K562 (cell line): ENCODE data around the gene CYB5R3. TPM values are rescaled to one million over a fixed set of nuclear protein-coding genes. Genes with fewer than 3 reads are reported as not detected.

Experiments
- DIDO1 ChIP-seq: fragments of 450-650 bp; IDR thresholded peaks from 2 replicates; pipeline ENCODE4 v1.6.1; 2016; ENCODE audit warnings: low read depth, missing biosample characterization, missing genetic modification characterization
- ERF ChIP-seq: fragments of 450-650 bp; formaldehyde crosslinking; IDR thresholded peaks from 2 replicates; pipeline ENCODE4 v1.4.0; 2020; ENCODE audit warnings: mild to moderate bottlenecking, mixed read lengths
- FOXA3 ChIP-seq, 2 experiments: fragments of 450-650 bp in 1 of 2; sonication (generic) in 1 of 2; formaldehyde crosslinking; IDR thresholded peaks in 1 of 2; conservative IDR thresholded peaks in 1 of 2; 2 replicates each; pipeline versions ENCODE4 v1.4.0 to v1.8.0; 2020 to 2022; ENCODE audit warnings: mild to moderate bottlenecking in 2 of 2, missing genetic modification reagents in 1 of 2
- GATAD2B ChIP-seq: fragments of 450-650 bp; IDR thresholded peaks from 2 replicates; pipeline ENCODE4 v1.6.1; 2017; ENCODE audit warnings: mild to moderate bottlenecking, borderline replicate concordance
- POLR3A ChIP-seq: IDR thresholded peaks from 2 replicates; pipeline ENCODE4 v1.6.1; 2011; ENCODE audit warnings: borderline replicate concordance, mild to moderate bottlenecking, moderate library complexity; ENCODE audit not compliant: insufficient read length, insufficient read depth; ENCODE audit errors: extremely low read depth
- SREBF2 ChIP-seq: sonication (generic); formaldehyde crosslinking; IDR thresholded peaks from 2 replicates; pipeline ENCODE4 v1.4.0; 2020; ENCODE audit warnings: mild to moderate bottlenecking, missing genetic modification reagents
- TAF9B ChIP-seq: fragments of 450-650 bp; IDR thresholded peaks from 2 replicates; pipeline ENCODE4 v1.6.1; 2018; ENCODE audit warnings: mild to moderate bottlenecking; ENCODE audit not compliant: partially characterized antibody
- TGIF2 ChIP-seq: sonication (generic); formaldehyde crosslinking; IDR thresholded peaks from 2 replicates; pipeline ENCODE4 v1.8.1; 2022; ENCODE audit warnings: mild to moderate bottlenecking, missing genetic modification reagents, moderate library complexity
- ZNF717 ChIP-seq: fragments of 250-450 bp; sonication (Bioruptor Pico); IDR thresholded peaks from 2 replicates; pipeline ENCODE4 v1.5.0; 2021
- ZSCAN29 ChIP-seq: fragments of 450-650 bp; IDR thresholded peaks from 2 replicates; pipeline ENCODE4 v1.6.1; 2017
- polyA plus RNA-seq, 8 experiments: library from polyadenylated mRNA; depleted of rRNA in 4 of 8; stranded (reverse) in 5 of 8; unstranded in 3 of 8; fragments of >200 nt; fragmentation: Nextera tagmentation in 2 of 8; fragmentation: Illumina TruSeq in 1 of 8; extraction: Ambion mirVana in 2 of 8; extraction: Trizol in 1 of 8; gene quantifications; 2 replicates each; pipeline versions ENCODE4 v1.2.1 to v1.2.3, GENCODE V29; 2011 to 2014; ENCODE audit warnings: inconsistent platforms in 1 of 8, missing spikeins in 1 of 8
- total RNA-seq, 7 experiments: library from RNA; depleted of rRNA in 6 of 7; stranded (reverse); fragments of >200 nt in 6 of 7; fragmentation: Illumina TruSeq in 2 of 7; extraction: Trizol in 2 of 7; gene quantifications; 2 replicates each; pipeline versions ENCODE4 v1.2.1 to v1.2.3, GENCODE V29; 2011 to 2021; ENCODE audit warnings: low replicate concordance in 1 of 7
- TF ChIP-seq, protein P1 (sequence below): IDR thresholded peaks from 2 replicates; pipeline ENCODE4 v1.6.1; 2014; ENCODE audit warnings: antibody characterized with exemption
- TF ChIP-seq, protein P2 (sequence below): fragments of 200-400 bp; formaldehyde crosslinking; IDR thresholded peaks from 2 replicates; pipeline ENCODE4 v1.6.1; 2017; ENCODE audit warnings: mild to moderate bottlenecking, low read depth, low read length, moderate library complexity
- TF ChIP-seq, protein P3 (sequence below), 2 experiments: fragments of 450-650 bp in 1 of 2; sonication (generic) in 1 of 2; formaldehyde crosslinking in 1 of 2; IDR thresholded peaks; 2 replicates each; pipeline versions ENCODE4 v1.7.1 to v1.9.0; 2016 to 2022; ENCODE audit warnings: inconsistent platforms in 1 of 2, mild to moderate bottlenecking in 1 of 2, missing genetic modification reagents in 1 of 2

CYB5R3 gene
- total and polyA plus RNA-seq, 9 of the 15 experiments (the other 6 are each of a cell fraction or from before 2014, with no cell fraction given) = 1.4 to 66.8 (median 23.4) TPM

DNA sequence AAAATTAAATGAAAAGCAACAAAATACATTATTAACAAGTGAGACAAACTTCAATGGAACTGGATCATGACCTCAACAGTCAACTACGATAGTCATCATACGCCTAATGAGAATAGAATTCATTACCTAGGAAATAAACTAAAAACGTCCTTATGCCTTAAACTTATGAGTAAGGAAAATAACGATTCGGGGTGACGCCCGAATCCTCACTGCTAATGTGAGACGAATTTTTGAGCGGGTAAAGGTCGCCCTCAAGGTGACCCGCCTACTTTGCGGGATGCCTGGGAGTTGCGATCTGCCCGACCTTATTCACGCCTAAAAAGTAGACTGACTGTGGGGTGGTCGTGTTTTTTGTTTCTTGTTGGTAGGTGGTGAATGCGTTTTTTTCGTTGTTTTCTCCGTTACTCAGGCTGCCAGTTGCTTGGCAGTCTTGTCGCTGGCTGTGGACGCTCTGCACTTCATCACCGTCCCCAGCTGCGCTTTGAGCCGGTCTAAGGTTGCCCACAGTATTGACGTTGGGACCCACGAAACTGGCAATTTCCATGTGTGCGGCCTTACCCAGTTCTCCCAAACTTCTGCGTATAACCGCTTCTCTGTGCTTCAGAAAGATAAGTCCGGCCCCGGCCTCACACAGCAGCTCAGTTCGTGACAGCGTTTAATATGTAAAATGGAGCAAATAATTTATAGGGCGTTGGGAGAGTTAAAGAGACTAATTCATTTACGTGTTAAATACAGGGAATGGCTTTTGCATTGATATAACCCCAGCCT lies 33.9 kb downstream of the CYB5R3 start (continued):
- TF ChIP-seq, protein P1, sequence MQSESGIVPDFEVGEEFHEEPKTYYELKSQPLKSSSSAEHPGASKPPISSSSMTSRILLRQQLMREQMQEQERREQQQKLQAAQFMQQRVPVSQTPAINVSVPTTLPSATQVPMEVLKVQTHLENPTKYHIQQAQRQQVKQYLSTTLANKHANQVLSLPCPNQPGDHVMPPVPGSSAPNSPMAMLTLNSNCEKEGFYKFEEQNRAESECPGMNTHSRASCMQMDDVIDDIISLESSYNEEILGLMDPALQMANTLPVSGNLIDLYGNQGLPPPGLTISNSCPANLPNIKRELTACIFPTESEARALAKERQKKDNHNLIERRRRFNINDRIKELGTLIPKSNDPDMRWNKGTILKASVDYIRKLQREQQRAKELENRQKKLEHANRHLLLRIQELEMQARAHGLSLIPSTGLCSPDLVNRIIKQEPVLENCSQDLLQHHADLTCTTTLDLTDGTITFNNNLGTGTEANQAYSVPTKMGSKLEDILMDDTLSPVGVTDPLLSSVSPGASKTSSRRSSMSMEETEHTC = peak; percentile 60; the same call in 1 of the 2 replicates
- TF ChIP-seq DIDO1 (no peak), ZNF717 (CRISPR knock-in tag) (peak; percentile 97), ZSCAN29 (peak; percentile 90), FOXA3 (CRISPR knock-in tag; conservative IDR thresholded peaks at IDR 0.05 in 1 of 2, IDR thresholded peaks at IDR 0.05 in 1 of 2) (0 out of 4 replicates have a peak, but pooled peaks have one; percentile 4 to 60), TGIF2 (CRISPR knock-in tag) (0 out of 2 replicates have a peak, but pooled peaks have one; percentile 55), ERF (CRISPR knock-in tag) (peak; percentile 98), POLR3A (no peak), SREBF2 (CRISPR knock-in tag) (no peak), TAF9B (peak; percentile 96), GATAD2B (peak; percentile 93; the same call in 1 of the 2 replicates)
- TF ChIP-seq, protein P2, sequence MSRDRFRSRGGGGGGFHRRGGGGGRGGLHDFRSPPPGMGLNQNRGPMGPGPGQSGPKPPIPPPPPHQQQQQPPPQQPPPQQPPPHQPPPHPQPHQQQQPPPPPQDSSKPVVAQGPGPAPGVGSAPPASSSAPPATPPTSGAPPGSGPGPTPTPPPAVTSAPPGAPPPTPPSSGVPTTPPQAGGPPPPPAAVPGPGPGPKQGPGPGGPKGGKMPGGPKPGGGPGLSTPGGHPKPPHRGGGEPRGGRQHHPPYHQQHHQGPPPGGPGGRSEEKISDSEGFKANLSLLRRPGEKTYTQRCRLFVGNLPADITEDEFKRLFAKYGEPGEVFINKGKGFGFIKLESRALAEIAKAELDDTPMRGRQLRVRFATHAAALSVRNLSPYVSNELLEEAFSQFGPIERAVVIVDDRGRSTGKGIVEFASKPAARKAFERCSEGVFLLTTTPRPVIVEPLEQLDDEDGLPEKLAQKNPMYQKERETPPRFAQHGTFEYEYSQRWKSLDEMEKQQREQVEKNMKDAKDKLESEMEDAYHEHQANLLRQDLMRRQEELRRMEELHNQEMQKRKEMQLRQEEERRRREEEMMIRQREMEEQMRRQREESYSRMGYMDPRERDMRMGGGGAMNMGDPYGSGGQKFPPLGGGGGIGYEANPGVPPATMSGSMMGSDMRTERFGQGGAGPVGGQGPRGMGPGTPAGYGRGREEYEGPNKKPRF = peak; percentile 67; the same call in 1 of the 2 replicates
- TF ChIP-seq, protein P3, sequence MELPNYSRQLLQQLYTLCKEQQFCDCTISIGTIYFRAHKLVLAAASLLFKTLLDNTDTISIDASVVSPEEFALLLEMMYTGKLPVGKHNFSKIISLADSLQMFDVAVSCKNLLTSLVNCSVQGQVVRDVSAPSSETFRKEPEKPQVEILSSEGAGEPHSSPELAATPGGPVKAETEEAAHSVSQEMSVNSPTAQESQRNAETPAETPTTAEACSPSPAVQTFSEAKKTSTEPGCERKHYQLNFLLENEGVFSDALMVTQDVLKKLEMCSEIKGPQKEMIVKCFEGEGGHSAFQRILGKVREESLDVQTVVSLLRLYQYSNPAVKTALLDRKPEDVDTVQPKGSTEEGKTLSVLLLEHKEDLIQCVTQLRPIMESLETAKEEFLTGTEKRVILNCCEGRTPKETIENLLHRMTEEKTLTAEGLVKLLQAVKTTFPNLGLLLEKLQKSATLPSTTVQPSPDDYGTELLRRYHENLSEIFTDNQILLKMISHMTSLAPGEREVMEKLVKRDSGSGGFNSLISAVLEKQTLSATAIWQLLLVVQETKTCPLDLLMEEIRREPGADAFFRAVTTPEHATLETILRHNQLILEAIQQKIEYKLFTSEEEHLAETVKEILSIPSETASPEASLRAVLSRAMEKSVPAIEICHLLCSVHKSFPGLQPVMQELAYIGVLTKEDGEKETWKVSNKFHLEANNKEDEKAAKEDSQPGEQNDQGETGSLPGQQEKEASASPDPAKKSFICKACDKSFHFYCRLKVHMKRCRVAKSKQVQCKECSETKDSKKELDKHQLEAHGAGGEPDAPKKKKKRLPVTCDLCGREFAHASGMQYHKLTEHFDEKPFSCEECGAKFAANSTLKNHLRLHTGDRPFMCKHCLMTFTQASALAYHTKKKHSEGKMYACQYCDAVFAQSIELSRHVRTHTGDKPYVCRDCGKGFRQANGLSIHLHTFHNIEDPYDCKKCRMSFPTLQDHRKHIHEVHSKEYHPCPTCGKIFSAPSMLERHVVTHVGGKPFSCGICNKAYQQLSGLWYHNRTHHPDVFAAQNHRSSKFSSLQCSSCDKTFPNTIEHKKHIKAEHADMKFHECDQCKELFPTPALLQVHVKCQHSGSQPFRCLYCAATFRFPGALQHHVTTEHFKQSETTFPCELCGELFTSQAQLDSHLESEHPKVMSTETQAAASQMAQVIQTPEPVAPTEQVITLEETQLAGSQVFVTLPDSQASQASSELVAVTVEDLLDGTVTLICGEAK (IDR thresholded peaks at IDR 0.05) = no peak; the same call in 1 of the 2 replicates
- TF ChIP-seq, protein P3 (CRISPR knock-in tag; IDR thresholded peaks at IDR 0.05) = peak; percentile 55
